IPS-NIHi7 (cell line): Measurements from ENCODE around the gene CCDC60.

Experiments
- DNase-seq: peaks from one replicate; pipeline ENCODE4 v3.0.0; 2012; ENCODE audit warnings: mixed read lengths; ENCODE audit errors: extremely low spot score

The CCDC60 gene

GRCh38 chr12:119540476-119540875 is 205.9 kb downstream of the CCDC60 start:
- no peak for DNase-seq

- peak; percentile 89 for DNase-seq
Observed at GRCh38 chr12:119544765-119545625, 210.5 kb downstream of the CCDC60 start.

GRCh38 chr12:119546340-119546739 is 211.8 kb downstream of the CCDC60 start:
- DNase-seq, result no peak

GRCh38 chr12:119547001-119547400 is 212.5 kb downstream of the CCDC60 start:
- DNase-seq, result no peak

GRCh38 chr12:119556854-119557253 is 222.3 kb downstream of the CCDC60 start:
- no peak for DNase-seq

- DNase-seq, result no peak
Observed at GRCh38 chr12:119565404-119565803, 230.9 kb downstream of the CCDC60 start.

- no peak for DNase-seq
Observed at GRCh38 chr12:119570771-119571170, 236.2 kb downstream of the CCDC60 start.

GRCh38 chr12:119573086-119573485 is 238.6 kb downstream of the CCDC60 start:
- no peak for DNase-seq

GRCh38 chr12:119574255-119574654 is 239.7 kb downstream of the CCDC60 start:
- DNase-seq, result no peak

- no peak for DNase-seq
Observed at GRCh38 chr12:119576118-119576810, 241.7 kb downstream of the CCDC60 start.

GRCh38 chr12:119576915-119577314 is 242.4 kb downstream of the CCDC60 start:
- no peak for DNase-seq

GRCh38 chr12:119578112-119578511 is 243.6 kb downstream of the CCDC60 start:
- DNase-seq, result no peak

- DNase-seq, result no peak
Observed at GRCh38 chr12:119589097-119589496, 254.6 kb downstream of the CCDC60 start.

- no peak for DNase-seq
Observed at GRCh38 chr12:119589634-119590033, 255.1 kb downstream of the CCDC60 start.
